Hypothalamus (tissue), 51 donors: ENCODE data around the gene APOL1.
"Not testable (repeated sequence)": the region's sequence is repeated elsewhere in the genome, so short reads cannot be mapped to it uniquely, and the experiment has no call there.

Experiments
- DNase-seq, 51 donors: peaks; one replicate each; lab custom pipeline; 2025; lab: John Stamatoyannopoulos, UW

Gene APOL1

GRCh38 chr22:36244522-36245391 lies 8.2 kb upstream of the APOL1 start:
- DNase-seq, result no peak

DNA sequence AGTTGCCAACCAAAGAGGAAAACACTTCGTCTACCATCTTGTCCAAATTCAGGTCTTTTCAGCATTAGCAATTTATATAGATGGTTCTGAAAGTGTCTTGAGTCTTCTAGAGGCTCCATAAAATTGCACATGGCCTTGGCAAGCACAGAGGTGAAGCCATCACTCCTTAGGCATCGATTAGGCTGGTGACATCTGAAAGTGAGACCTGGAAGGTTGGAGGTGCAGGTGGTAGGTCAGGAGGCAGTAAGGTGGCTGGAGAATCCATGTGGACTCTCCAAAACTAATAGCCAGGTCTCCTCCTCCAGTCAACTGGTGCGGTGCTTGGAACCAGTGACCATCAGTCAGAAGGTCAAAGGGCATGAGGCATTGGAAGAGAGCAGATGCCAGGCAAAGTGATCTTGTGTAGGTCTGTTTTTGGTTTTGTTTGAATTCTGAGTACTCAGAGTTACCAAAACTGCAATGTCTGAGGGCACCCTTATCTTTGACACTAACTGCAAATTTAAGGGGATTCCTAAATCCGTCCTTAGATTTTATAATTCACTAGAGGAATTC lies 7.1 kb upstream of the APOL1 start:
- no peak for DNase-seq

DNA sequence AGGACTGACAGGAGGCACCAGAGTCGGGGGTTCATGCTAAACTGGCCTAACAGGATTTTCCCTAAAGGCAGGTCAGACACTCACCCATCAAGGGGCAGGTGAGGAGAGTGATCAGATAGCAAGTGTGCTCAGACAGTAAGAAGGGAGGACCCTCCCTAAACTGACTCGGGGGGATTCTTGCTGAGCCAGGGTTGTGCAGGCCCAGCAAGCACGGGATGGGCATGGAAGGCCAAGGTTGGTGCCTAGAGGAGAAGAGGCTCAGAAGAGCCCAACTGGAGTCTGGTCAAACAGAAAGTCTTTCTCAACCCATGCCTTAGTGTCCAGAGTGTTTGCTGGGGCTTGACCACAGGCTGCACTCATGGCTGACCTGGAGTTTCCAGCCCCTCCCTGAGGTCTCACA lies 6.2 kb upstream of the APOL1 start:
- DNase-seq, result no peak

- DNase-seq, result no peak
Observed at GRCh38 chr22:36247955-36248354, 5.0 kb upstream of the APOL1 start.

DNA sequence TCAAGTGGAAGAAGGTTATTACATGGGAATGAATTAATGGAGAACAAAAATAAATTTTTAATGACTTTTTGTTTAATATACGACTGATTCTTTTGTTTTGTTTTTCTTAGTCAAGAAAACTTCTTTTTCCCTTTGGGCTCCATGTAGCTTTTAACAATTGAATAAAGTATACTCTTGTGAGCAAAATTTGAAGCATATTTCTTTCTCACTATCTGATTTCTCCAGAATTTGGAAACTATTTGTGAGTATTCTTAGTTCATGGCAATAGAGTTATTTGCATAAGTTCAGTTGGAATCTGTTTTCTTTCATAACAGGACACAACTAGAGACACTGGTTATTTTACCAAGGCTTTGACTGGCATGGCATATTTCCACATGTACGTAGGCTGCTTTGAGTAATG lies 3.8 kb upstream of the APOL1 start:
- DNase-seq, result no peak

DNA sequence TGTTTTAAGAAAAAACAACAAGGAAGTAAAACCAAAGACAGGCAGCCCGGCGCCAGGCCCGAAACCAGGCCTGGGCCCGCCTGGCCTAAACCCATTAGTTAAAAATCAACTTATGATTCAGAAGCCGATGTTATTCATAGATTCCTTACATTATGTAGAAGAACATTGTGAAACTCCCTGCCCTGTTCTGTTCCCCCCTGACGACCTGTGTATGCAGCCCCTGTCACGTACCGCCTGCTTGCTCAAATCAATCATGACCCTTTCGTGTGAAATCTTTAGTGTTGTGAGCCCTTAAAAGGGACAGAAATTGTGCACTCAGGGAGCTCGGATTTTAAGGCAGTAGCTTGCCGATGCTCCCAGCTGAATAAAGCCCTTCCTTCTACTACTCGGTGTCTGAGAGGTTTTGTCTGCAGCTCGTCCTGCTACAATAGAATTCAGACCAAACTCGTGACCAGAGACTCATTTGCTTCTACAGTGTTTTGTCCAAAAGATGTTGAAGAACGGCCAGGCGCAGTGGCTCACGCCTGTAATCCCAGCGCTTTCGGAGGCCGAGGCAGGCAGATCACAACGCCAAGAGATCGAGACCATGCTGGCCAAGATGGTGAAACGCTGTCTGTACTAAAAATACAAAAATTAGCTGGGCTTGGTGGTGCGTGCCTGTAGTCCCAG lies 2.5 kb upstream of the APOL1 start:
- DNase-seq, result peak in 8 of 51 donors; percentile 8 to 62 (median 30)

DNA sequence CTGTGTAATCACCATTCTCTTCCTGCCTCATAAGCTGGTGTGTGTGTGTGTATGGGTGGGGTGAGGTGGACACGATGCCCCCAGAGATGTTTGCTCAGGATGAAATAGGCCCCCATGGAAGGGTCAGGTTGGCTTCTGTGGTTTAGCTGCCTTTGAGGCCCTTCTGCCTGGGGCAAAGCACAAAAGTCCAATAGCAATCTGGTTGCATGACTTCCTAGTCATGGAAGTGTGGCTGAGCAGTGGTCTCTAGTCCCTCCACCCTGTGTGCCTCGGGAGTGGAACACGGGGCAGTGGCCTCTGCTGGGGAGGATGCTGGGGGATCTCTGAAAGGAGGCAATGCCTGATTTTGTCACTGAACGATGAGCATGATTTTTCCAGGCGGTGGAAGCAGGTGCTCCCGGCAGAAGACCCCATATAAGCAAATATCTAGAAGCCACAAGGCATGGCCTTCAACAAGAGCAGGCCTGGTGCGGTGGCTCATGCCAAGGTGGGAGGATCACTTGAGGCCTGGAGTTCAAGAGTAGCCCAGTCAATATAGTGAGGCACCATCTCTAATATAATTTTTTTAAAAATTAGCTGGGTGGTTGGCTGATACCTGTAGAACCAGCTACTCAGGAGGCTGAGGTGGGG lies 839 bp upstream of the APOL1 start:
- not testable (repeated sequence) for DNase-seq

- peak in 1 of 51 donors; percentile 42 for DNase-seq
Observed at GRCh38 chr22:36253523-36254490, 874 bp downstream of the APOL1 start.

- not testable (repeated sequence) for DNase-seq
Observed at GRCh38 chr22:36255572-36255971, 2.6 kb downstream of the APOL1 start.

GRCh38 chr22:36256478-36256877 lies 3.5 kb downstream of the APOL1 start:
- no peak for DNase-seq

DNA sequence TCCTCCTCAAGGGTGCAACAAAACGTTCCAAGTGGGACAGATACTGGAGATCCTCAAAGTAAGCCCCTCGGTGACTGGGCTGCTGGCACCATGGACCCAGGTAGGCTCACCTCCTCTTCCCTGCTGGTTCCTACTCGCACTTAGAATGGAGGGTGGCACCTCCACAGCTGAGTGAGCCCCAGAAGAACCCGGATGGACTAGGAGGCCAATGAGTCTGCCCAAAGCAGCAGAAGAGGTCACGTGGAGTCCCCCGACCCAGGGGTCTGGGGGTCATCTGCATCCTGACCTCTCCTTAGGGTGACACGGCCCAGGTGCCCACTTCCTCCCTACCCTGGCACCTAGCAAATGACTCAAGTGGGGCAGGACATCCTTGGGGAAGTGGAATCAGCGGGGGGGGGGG lies 4.4 kb downstream of the APOL1 start:
- DNase-seq, result no peak

GRCh38 chr22:36257948-36258670 lies 5.2 kb downstream of the APOL1 start:
- DNase-seq, result no peak

DNA sequence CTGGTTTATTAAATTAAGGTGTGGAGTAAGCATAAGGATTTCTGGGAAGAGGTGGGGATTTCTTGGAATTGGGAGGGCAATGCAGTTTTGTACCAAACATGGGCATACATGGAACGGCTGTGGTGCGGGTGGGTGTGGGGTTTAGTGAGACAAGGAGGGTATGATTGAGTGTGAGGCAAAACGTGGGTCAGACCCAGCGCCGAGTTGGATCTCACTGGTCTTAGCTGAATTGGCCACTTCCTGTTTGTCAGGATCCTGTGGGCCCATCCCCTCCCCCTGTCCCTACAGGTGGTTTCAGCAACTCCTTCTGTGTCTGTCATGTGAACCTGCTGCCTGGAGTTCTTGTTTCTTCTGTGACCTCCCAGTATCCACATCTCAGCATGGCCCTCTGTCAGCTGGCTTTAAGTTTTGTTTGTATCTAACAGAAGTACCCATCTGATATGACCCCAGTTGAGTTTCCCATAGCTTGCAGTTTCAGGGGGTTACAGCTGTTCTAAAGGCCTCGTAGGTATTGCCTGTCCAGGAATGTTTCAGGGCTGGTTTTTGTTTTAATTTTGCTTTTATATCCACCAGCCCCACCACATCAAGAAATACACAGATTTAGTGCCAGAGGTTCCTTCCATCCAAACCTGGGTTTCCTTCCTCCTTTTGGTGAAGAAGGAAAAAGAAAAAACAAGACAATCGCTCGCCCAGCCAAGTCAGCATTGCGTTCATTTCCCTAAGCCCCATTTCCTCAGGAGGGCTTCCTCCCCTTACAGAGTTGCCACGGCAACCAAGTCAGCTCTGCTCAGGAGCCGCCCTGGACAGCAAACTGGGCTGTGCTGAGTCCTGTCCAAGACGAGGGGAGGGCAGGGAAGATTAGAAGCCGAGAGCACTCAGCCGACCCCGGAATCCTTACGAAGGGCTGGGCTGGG lies 6.0 kb downstream of the APOL1 start:
- DNase-seq, result peak in 7 of 51 donors; percentile 10 to 51 (median 28)

GRCh38 chr22:36259615-36260300 lies 6.8 kb downstream of the APOL1 start:
- DNase-seq, result no peak

DNA sequence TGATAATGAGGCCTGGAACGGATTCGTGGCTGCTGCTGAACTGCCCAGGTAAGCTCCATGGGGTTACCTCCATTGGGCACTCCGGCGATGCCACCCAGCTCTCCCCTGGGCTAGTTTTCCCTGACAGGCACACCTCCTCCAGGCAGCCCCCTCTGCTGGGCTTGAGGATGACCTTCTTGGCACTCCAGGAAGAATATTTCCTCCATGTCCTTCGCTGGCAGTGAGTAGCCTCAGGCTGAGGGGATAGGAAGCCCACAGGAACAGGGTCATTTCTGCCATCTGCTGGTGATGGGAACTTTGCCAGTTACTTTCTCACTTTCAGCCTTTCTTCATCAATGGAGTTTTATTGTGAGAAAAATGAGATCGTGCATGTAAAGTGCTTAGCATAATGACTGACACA lies 8.7 kb downstream of the APOL1 start:
- DNase-seq, result not testable (repeated sequence)

GRCh38 chr22:36262307-36262706 lies 9.4 kb downstream of the APOL1 start:
- not testable (repeated sequence) for DNase-seq

GRCh38 chr22:36263216-36263673 lies 10.3 kb downstream of the APOL1 start:
- not testable (repeated sequence) for DNase-seq
